ENCODE measurements around the gene EMILIN2.
"Not testable (repeated sequence)": the region's sequence is repeated elsewhere in the genome, so short reads cannot be mapped to it uniquely, and the experiment has no call there.

The EMILIN2 gene

DNA sequence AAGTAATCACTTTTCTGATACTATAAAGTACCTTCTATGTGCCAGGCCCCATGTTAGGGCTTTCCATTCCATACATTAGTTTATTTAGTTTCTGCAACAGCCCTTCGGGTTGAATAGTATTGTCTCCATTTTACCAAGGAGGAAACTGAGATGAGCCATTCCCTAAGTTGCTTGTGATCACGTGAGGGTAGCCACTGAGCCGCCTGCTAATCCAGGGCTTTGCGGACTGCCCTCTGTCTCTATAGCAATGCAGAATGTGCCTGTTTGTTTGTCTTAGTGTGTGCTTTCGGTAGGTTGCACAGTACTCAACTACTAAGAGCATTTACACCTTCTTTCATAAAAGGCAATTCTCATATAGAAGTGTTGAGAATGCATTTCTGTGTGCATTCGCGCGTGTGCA lies 5.0 kb downstream of the EMILIN2 start:
- H3K27me3 ChIP-seq (ENCODE audit: insufficient read depth, low read length, poor library complexity, severe bottlenecking) = no peaks in the 10 kb centered on the region
- no peaks in the 10 kb centered on the region for H4K20me1 ChIP-seq (ENCODE audit: insufficient read depth, low read length, poor library complexity, severe bottlenecking)
- no peak overlapping the region for H3K4me3 ChIP-seq (ENCODE audit: low read length, poor library complexity, severe bottlenecking)
- H3K79me2 ChIP-seq (ENCODE audit: insufficient read depth, low read length) = no peaks in the 10 kb centered on the region
- no peak overlapping the region for H3K9ac ChIP-seq (ENCODE audit: low read depth, low read length, poor library complexity, severe bottlenecking)
- H2AFZ ChIP-seq (ENCODE audit: low read length) = no peak overlapping the region
- no peaks in the 10 kb centered on the region for H3K36me3 ChIP-seq (ENCODE audit: insufficient read depth, low read length)
- H3K9me3 ChIP-seq (ENCODE audit: insufficient read depth, low read depth, low read length) = no peaks in the 10 kb centered on the region
- no peaks in the 10 kb centered on the region for H3F3A ChIP-seq (ENCODE audit: low read depth)
- H3K4me1 ChIP-seq (ENCODE audit: insufficient read depth, low read length, poor library complexity, severe bottlenecking) = peaks cover under 1% of the 10 kb centered on the region
- H3K4me2 ChIP-seq (ENCODE audit: low read depth, low read length, poor library complexity, severe bottlenecking) = no peak overlapping the region
- no peaks in the 10 kb centered on the region for H3K9me2 ChIP-seq (replicated peaks; ENCODE audit: low read depth, low read length)
- TF ChIP-seq, protein P1, sequence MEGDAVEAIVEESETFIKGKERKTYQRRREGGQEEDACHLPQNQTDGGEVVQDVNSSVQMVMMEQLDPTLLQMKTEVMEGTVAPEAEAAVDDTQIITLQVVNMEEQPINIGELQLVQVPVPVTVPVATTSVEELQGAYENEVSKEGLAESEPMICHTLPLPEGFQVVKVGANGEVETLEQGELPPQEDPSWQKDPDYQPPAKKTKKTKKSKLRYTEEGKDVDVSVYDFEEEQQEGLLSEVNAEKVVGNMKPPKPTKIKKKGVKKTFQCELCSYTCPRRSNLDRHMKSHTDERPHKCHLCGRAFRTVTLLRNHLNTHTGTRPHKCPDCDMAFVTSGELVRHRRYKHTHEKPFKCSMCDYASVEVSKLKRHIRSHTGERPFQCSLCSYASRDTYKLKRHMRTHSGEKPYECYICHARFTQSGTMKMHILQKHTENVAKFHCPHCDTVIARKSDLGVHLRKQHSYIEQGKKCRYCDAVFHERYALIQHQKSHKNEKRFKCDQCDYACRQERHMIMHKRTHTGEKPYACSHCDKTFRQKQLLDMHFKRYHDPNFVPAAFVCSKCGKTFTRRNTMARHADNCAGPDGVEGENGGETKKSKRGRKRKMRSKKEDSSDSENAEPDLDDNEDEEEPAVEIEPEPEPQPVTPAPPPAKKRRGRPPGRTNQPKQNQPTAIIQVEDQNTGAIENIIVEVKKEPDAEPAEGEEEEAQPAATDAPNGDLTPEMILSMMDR (conservative IDR thresholded peaks at IDR 0.05; ENCODE audit: low read length) = no peak
- no peak for TF ChIP-seq EZH2phosphoT487 (IDR thresholded peaks at IDR 0.05; ENCODE audit: borderline replicate concordance)

DNA sequence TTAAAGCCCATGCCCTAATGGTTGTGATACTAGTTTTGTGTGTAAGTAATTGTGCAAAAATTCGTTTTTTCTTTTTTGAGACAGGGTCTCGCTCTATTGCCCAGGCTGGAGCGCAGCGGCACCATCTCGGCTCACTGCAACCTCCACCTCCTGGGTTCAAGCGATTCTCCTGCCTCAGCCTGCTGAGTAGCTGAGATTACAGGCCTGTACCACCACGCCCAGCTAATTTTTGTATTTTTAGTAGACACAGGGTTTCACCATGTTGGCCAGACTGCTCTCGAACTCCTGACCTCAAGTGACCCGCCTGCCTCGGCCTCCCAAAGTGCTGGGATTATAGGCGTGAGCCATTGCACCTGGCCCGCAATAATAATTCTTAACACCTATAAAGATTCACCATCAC lies 5.7 kb downstream of the EMILIN2 start:
- not testable (repeated sequence) for H3K9me3 ChIP-seq (ENCODE audit: insufficient read depth, low read depth, low read length); H3K79me2 ChIP-seq (ENCODE audit: insufficient read depth, low read length); H3K9me2 ChIP-seq (replicated peaks; ENCODE audit: low read depth, low read length); H3F3A ChIP-seq (ENCODE audit: low read depth); H3K4me2 ChIP-seq (ENCODE audit: low read depth, low read length, poor library complexity, severe bottlenecking); H3K4me3 ChIP-seq (ENCODE audit: low read length, poor library complexity, severe bottlenecking); H4K20me1 ChIP-seq (ENCODE audit: insufficient read depth, low read length, poor library complexity, severe bottlenecking); H3K27me3 ChIP-seq (ENCODE audit: insufficient read depth, low read length, poor library complexity, severe bottlenecking); H2AFZ ChIP-seq (ENCODE audit: low read length); H3K9ac ChIP-seq (ENCODE audit: low read depth, low read length, poor library complexity, severe bottlenecking); H3K36me3 ChIP-seq (ENCODE audit: insufficient read depth, low read length); H3K4me1 ChIP-seq (ENCODE audit: insufficient read depth, low read length, poor library complexity, severe bottlenecking)

DNA sequence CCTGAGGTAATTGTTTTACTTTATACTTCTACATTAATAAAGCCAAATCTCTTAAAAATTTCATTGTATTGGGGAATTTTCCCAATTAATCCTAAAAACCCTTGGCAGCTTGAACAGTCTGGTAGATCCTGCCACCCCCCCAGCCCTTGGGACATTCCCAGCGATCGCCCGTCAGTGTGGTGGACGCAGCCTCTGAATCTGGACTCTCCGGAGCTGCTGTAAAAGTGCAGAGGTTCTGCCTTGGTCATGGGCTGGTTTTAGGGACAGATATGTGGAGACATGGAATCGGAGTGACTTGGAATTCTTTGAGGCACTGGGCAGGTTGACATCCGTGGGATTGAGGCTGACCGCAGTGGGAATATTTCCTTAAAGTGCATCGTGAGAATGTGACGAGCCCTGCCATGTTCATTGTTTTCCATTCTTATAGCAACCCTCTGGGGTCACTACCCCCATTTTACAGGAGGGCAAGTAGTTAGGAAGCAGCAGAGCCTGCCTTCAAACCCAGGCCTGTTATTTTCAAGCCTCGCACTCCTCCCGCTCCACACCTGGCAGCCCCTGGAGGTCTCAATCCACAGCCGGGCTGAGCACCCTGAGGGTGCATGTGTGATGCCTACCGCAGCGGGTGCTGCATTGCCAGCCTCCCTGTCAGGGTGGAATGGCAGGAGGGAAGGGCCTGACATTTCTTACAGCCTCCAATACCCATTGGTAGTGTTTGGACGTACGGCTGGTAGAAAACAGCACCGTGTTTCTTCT lies 6.5 kb downstream of the EMILIN2 start:
- no peaks in the 10 kb centered on the region for H3F3A ChIP-seq (ENCODE audit: low read depth)
- H3K9me3 ChIP-seq (ENCODE audit: insufficient read depth, low read depth, low read length) = no peaks in the 10 kb centered on the region
- no peaks in the 10 kb centered on the region for H3K27me3 ChIP-seq (ENCODE audit: insufficient read depth, low read length, poor library complexity, severe bottlenecking)
- H3K4me2 ChIP-seq (ENCODE audit: low read depth, low read length, poor library complexity, severe bottlenecking) = no peak overlapping the region
- H3K36me3 ChIP-seq (ENCODE audit: insufficient read depth, low read length) = no peaks in the 10 kb centered on the region
- H4K20me1 ChIP-seq (ENCODE audit: insufficient read depth, low read length, poor library complexity, severe bottlenecking) = no peaks in the 10 kb centered on the region
- no peaks in the 10 kb centered on the region for H3K79me2 ChIP-seq (ENCODE audit: insufficient read depth, low read length)
- no peaks in the 10 kb centered on the region for H3K4me1 ChIP-seq (ENCODE audit: insufficient read depth, low read length, poor library complexity, severe bottlenecking)
- no peaks in the 10 kb centered on the region for H3K9me2 ChIP-seq (replicated peaks; ENCODE audit: low read depth, low read length)
- H2AFZ ChIP-seq (ENCODE audit: low read length) = no peak overlapping the region
- H3K9ac ChIP-seq (ENCODE audit: low read depth, low read length, poor library complexity, severe bottlenecking) = no peak overlapping the region
- TF ChIP-seq, protein P1 (conservative IDR thresholded peaks at IDR 0.05; ENCODE audit: low read length) = no peak
- no peak for TF ChIP-seq EZH2phosphoT487 (IDR thresholded peaks at IDR 0.05; ENCODE audit: borderline replicate concordance)
- no peak overlapping the region for H3K4me3 ChIP-seq (ENCODE audit: low read length, poor library complexity, severe bottlenecking)

Data from Loucy (cell line).